Gastrocnemius medialis (tissue), 4 donors: ENCODE measurements around the gene SLC25A21.

Experiments used
- POLR2A ChIP-seq, 2 donors: fragments of 450-650 bp; IDR thresholded peaks; one replicate each; pipeline ENCODE4 v1.6.1; 2017; ENCODE audit warnings: antibody characterized with exemption in 2 of 2, mild to moderate bottlenecking in 2 of 2, moderate library complexity in 2 of 2
- TF ChIP-seq, protein P1 (sequence below), 5 experiments: fragments of 450-650 bp in 3 of 5; fragments of 200-600 bp in 2 of 5; sonication (generic) in 2 of 5; IDR thresholded peaks in 4 of 5; conservative IDR thresholded peaks in 1 of 5; 1 replicate in 4 of 5; 2 replicates in 1 of 5; pipeline ENCODE4 v1.5.1; 2016 to 2019; ENCODE audit warnings: antibody characterized with exemption in 5 of 5, mild to moderate bottlenecking in 3 of 5, moderate library complexity in 3 of 5

DNA sequence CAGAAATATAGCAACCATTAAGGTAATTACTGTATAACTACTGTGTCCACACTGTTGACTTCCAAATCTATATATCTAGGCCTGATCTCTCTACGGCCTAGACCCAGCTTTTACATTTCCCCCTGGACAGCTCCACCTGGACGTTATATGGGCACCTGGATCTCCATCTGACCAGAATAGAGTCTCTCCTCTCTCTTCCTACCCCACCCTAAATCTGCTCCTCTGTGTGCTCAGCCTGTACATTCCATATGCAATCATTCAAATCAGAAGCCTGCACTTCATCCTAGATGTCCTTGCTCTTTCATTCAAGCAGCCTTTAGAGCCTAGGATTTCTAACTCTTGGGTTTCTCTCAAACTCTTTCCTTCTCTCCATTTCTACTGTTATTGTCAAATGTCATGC lies 255.7 kb downstream of the SLC25A21 start:
- TF ChIP-seq, protein P1, sequence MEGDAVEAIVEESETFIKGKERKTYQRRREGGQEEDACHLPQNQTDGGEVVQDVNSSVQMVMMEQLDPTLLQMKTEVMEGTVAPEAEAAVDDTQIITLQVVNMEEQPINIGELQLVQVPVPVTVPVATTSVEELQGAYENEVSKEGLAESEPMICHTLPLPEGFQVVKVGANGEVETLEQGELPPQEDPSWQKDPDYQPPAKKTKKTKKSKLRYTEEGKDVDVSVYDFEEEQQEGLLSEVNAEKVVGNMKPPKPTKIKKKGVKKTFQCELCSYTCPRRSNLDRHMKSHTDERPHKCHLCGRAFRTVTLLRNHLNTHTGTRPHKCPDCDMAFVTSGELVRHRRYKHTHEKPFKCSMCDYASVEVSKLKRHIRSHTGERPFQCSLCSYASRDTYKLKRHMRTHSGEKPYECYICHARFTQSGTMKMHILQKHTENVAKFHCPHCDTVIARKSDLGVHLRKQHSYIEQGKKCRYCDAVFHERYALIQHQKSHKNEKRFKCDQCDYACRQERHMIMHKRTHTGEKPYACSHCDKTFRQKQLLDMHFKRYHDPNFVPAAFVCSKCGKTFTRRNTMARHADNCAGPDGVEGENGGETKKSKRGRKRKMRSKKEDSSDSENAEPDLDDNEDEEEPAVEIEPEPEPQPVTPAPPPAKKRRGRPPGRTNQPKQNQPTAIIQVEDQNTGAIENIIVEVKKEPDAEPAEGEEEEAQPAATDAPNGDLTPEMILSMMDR (IDR thresholded peaks at IDR 0.05 in 4 of 5, conservative IDR thresholded peaks at IDR 0.05 in 1 of 5) = no peak
- TF ChIP-seq POLR2A (IDR thresholded peaks at IDR 0.05) = no peak
